Loucy (cell line): ENCODE results near the gene EFHB.

Source experiments
- H2AFZ ChIP-seq: fragments of 200-600 bp; sonication (generic); 2 replicates; pipeline ENCODE4 v1.6.0; 2016; ENCODE audit warnings: antibody characterized with exemption, mild to moderate bottlenecking, low read length, moderate library complexity
- H3F3A ChIP-seq: fragments of 200-600 bp; 2 replicates; pipeline ENCODE4 v1.6.0; 2016; ENCODE audit warnings: antibody characterized with exemption, low read depth, mild to moderate bottlenecking
- H3K27me3 ChIP-seq: fragments of 200-600 bp; sonication (generic); 2 replicates; pipeline ENCODE4 v1.6.1; 2014; ENCODE audit warnings: low read length, mild to moderate bottlenecking; ENCODE audit not compliant: insufficient read depth, poor library complexity, severe bottlenecking
- H3K36me3 ChIP-seq: fragments of 200-600 bp; sonication (generic); 2 replicates; pipeline ENCODE4 v1.6.1; 2016; ENCODE audit warnings: low read length; ENCODE audit not compliant: insufficient read depth
- H3K4me1 ChIP-seq: fragments of 200-600 bp; sonication (generic); 2 replicates; pipeline ENCODE4 v1.5.1; 2014; ENCODE audit warnings: low read length, mild to moderate bottlenecking; ENCODE audit not compliant: insufficient read depth, poor library complexity, severe bottlenecking
- H3K4me2 ChIP-seq: fragments of 200-600 bp; sonication (generic); 2 replicates; pipeline ENCODE4 v1.6.0; 2014; ENCODE audit warnings: antibody characterized with exemption, low read length, low read depth, mild to moderate bottlenecking; ENCODE audit not compliant: poor library complexity, severe bottlenecking
- H3K4me3 ChIP-seq: fragments of 200-600 bp; sonication (generic); 2 replicates; pipeline ENCODE4 v1.5.1; 2014; ENCODE audit warnings: low read length, mild to moderate bottlenecking, mixed read lengths; ENCODE audit not compliant: poor library complexity, severe bottlenecking
- H3K79me2 ChIP-seq: fragments of 200-600 bp; sonication (generic); 2 replicates; pipeline ENCODE4 v1.6.1; 2014; ENCODE audit warnings: low read length; ENCODE audit not compliant: insufficient read depth
- H3K9ac ChIP-seq: fragments of 200-600 bp; sonication (generic); 2 replicates; pipeline ENCODE4 v1.6.0; 2014; ENCODE audit warnings: mild to moderate bottlenecking, low read depth, low read length, moderate library complexity; ENCODE audit not compliant: poor library complexity, severe bottlenecking
- H3K9me2 ChIP-seq: fragments of 200-600 bp; sonication (generic); replicated peaks from 2 replicates; pipeline ENCODE4 v1.6.1; 2016; ENCODE audit warnings: low read depth, low read length, mixed read lengths
- H3K9me3 ChIP-seq: fragments of 200-600 bp; sonication (generic); 2 replicates; pipeline ENCODE4 v1.6.1; 2014; ENCODE audit warnings: mild to moderate bottlenecking, antibody characterized with exemption, low read length, low read depth; ENCODE audit not compliant: insufficient read depth
- H4K20me1 ChIP-seq: fragments of 200-600 bp; sonication (generic); 2 replicates; pipeline ENCODE4 v1.6.0; 2014; ENCODE audit warnings: antibody characterized with exemption, low read length, mild to moderate bottlenecking; ENCODE audit not compliant: insufficient read depth, poor library complexity, severe bottlenecking
- EZH2phosphoT487 ChIP-seq: fragments of 200-600 bp; IDR thresholded peaks from 2 replicates; pipeline ENCODE4 v1.6.1; 2018; ENCODE audit warnings: antibody characterized with exemption, mild to moderate bottlenecking, moderate library complexity, borderline replicate concordance
- TF ChIP-seq, protein P1 (sequence below): fragments of 200-600 bp; sonication (generic); conservative IDR thresholded peaks from 2 replicates; pipeline ENCODE4 v1.5.1; 2014; ENCODE audit warnings: mild to moderate bottlenecking, antibody characterized with exemption, low read length

EFHB gene

GRCh38 chr3:19907523-19907922, 26.5 kb downstream of the EFHB start:
- no peak overlapping the region for H3K4me3 ChIP-seq
- H3K9me3 ChIP-seq, result no peaks in the 10 kb centered on the region; the same call in 1 of the 2 replicates
- no peaks in the 10 kb centered on the region for H3K79me2 ChIP-seq
- H3K36me3 ChIP-seq, result no peaks in the 10 kb centered on the region
- H3K9ac ChIP-seq, result no peak overlapping the region
- H2AFZ ChIP-seq, result no peak overlapping the region
- H3F3A ChIP-seq, result no peaks in the 10 kb centered on the region
- H3K4me2 ChIP-seq, result no peak overlapping the region
- no peaks in the 10 kb centered on the region for H3K27me3 ChIP-seq
- H3K4me1 ChIP-seq, result no peaks in the 10 kb centered on the region
- H4K20me1 ChIP-seq, result no peaks in the 10 kb centered on the region
- H3K9me2 ChIP-seq, result no peaks in the 10 kb centered on the region
- TF ChIP-seq, protein P1, sequence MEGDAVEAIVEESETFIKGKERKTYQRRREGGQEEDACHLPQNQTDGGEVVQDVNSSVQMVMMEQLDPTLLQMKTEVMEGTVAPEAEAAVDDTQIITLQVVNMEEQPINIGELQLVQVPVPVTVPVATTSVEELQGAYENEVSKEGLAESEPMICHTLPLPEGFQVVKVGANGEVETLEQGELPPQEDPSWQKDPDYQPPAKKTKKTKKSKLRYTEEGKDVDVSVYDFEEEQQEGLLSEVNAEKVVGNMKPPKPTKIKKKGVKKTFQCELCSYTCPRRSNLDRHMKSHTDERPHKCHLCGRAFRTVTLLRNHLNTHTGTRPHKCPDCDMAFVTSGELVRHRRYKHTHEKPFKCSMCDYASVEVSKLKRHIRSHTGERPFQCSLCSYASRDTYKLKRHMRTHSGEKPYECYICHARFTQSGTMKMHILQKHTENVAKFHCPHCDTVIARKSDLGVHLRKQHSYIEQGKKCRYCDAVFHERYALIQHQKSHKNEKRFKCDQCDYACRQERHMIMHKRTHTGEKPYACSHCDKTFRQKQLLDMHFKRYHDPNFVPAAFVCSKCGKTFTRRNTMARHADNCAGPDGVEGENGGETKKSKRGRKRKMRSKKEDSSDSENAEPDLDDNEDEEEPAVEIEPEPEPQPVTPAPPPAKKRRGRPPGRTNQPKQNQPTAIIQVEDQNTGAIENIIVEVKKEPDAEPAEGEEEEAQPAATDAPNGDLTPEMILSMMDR, result no peak
- no peak for TF ChIP-seq EZH2phosphoT487

- no peaks in the 10 kb centered on the region for H3K79me2 ChIP-seq
- H3K4me3 ChIP-seq, result no peak overlapping the region
- no peaks in the 10 kb centered on the region for H3F3A ChIP-seq
- no peak overlapping the region for H2AFZ ChIP-seq
- no peak overlapping the region for H3K4me2 ChIP-seq
- H4K20me1 ChIP-seq, result no peaks in the 10 kb centered on the region
- no peaks in the 10 kb centered on the region for H3K9me3 ChIP-seq
- TF ChIP-seq, protein P1, result no peak
- no peak for TF ChIP-seq EZH2phosphoT487
- no peaks in the 10 kb centered on the region for H3K4me1 ChIP-seq
- H3K9ac ChIP-seq, result no peak overlapping the region
- no peaks in the 10 kb centered on the region for H3K9me2 ChIP-seq
- no peaks in the 10 kb centered on the region for H3K36me3 ChIP-seq
- H3K27me3 ChIP-seq, result no peaks in the 10 kb centered on the region
Measured at GRCh38 chr3:19903649-19904048, 30.4 kb downstream of the EFHB start.

GRCh38 chr3:19901918-19902317, 32.1 kb downstream of the EFHB start:
- Histone ChIP-seq H3K9me2 (no peaks in the 10 kb centered on the region), H3K9ac (no peak overlapping the region), H3K4me3 (no peak overlapping the region), H3K4me1 (no peaks in the 10 kb centered on the region), H3K9me3 (no peaks in the 10 kb centered on the region), H3K4me2 (no peak overlapping the region), H3K36me3 (no peaks in the 10 kb centered on the region), H3K27me3 (no peaks in the 10 kb centered on the region), H2AFZ (no peak overlapping the region), H4K20me1 (no peaks in the 10 kb centered on the region), H3K79me2 (no peaks in the 10 kb centered on the region), H3F3A (no peaks in the 10 kb centered on the region)
- TF ChIP-seq, protein P1, result no peak
- TF ChIP-seq EZH2phosphoT487, result no peak
